GM21447 (cell line): ENCODE results near the gene PIK3C3.
A peak's percentile ranks its signal among the peaks of the same experiment; 100 is the strongest.
"Not testable (repeated sequence)": the region's sequence is repeated elsewhere in the genome, so short reads cannot be mapped to it uniquely, and the experiment has no call there.

ENCODE experiments used
- ATAC-seq: cut with Tn5 transposase; IDR thresholded peaks from one replicate; pipeline ENCODE4 v1.9.1; 2021; ENCODE audit not compliant: unreplicated experiment

PIK3C3 gene

DNA sequence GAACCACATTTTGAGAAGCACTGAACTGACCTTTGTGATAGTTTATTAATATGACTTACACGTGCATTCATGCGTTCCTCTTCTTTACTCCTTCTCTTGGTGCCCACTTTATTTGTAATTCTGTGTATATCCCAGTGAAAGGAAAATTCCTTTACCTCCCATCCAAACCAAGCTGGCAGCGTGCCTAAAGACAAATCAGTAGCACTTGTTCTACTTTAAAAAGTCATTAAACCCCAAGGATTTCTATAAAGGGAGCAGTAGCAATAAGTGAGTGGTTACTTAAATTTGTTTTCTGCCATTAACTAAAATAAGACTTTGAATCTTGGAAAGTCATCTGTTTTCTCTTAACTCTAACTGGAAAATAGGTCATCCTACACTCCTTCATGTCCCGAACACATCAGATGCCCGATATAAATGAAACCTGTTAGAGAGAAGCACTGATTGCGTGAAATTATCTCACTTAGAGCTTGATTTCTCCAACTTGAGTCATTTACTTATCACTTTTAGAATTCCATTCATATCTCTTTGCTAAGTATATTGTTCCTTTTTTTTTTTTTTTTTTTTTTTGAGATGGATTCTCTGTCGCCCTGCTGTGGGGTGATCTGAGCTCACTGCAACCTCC lies 10.7 kb downstream of the PIK3C3 start:
- ATAC-seq, result no peak

GRCh38 chr18:41966943-41967342 lies 11.9 kb downstream of the PIK3C3 start:
- ATAC-seq, result no peak

- no peak for ATAC-seq
Observed at GRCh38 chr18:41967680-41968079, 12.6 kb downstream of the PIK3C3 start.

- no peak for ATAC-seq
Observed at GRCh38 chr18:41969881-41970280, 14.8 kb downstream of the PIK3C3 start.

DNA sequence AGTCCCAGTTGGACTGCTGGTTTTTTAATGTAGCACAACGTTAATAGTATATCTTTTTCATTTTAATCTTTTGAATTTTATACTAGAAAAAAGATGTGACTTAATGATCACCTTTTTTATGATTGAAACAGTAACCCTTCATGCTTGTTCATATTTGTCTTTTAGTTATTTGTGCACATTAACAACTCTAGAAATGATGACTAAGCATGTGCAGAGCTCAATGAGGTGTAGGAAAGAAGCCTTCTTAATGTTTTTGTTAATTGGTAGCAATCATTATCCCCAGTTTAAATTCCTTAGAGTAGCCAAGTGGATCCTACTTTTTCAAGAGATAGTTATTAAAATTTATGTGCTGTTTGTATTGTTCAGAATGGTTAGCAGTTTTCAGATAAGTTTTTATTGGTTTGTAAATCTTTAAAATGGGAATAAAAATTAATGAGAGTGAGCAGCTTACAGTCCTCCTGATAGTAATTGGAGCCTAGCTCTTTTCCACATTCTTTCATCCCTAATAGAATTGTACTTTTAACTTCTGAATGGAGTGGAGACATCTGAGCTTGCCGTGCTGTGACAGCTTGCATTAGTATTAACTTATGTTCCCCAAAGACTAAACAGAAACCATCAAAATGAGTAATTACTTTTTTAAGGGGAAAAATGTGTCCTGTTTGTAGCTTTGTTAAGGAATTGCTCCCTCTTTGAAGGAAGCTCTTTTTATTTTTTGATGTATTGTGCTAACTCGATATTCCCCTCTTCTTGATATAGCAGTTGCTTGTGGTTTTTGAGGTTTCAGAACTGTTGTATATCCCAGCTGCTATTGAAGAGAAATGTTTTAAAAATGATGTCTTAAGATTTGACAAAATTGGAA lies 17.3 kb downstream of the PIK3C3 start:
- ATAC-seq, result no peak

DNA sequence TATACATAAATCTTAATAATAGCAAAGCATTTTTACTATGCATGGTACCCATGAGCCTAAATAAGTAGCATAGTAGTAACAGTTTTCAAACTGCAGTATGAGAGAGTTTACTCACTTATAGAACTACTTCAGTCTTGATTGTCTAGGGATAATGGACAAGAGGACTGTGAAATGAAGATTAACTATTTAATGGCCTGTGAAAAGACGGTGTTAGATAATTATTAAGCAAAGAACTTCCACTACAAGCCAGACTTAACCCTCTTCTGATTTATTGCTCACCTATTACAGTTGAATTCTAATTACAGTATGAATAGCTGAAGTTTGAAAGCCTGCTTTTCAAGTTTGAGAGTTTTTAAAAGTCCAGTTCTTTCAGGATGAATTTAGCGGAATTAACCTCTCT lies 18.9 kb downstream of the PIK3C3 start:
- ATAC-seq, result peak; percentile 38

- ATAC-seq, result no peak
Observed at GRCh38 chr18:41974796-41975201, 19.8 kb downstream of the PIK3C3 start.

DNA sequence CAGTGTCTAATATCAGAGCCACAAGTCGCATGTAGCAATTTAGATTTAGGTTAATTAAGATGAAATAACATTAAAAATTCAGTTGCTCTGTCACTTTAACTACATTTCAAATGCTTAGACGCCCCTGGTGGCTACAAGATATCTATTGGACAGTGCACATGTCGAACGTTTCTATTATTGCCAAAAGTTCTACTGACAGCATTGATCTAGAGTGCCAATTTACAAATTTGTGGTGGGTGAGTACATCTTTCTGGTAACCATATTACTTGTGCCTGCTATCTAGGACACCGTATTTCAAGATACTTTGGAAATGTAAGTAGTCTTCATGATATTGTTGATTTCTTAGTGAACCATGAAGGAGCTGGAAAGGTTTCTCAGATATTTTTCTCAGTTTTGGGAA lies 20.2 kb downstream of the PIK3C3 start:
- no peak for ATAC-seq

DNA sequence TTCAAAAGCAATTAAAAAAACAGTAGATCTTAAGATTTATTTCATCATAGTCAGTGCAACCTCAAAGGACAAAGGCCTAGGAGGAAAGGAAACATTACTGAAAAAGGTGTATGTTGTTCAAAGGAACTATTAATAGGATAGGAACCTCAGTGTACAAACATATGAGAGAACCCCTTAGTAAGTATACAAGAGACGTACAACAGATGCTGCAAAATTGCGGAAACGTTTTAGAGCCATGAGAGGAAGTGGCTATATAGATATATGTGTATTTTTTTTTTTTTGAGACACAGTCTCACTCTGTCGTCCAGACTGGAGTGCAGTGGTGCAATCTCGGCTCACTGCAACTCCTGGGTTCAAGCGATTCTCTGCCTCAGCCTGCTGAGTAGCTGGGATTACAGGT lies 22.2 kb downstream of the PIK3C3 start:
- ATAC-seq, result no peak

DNA sequence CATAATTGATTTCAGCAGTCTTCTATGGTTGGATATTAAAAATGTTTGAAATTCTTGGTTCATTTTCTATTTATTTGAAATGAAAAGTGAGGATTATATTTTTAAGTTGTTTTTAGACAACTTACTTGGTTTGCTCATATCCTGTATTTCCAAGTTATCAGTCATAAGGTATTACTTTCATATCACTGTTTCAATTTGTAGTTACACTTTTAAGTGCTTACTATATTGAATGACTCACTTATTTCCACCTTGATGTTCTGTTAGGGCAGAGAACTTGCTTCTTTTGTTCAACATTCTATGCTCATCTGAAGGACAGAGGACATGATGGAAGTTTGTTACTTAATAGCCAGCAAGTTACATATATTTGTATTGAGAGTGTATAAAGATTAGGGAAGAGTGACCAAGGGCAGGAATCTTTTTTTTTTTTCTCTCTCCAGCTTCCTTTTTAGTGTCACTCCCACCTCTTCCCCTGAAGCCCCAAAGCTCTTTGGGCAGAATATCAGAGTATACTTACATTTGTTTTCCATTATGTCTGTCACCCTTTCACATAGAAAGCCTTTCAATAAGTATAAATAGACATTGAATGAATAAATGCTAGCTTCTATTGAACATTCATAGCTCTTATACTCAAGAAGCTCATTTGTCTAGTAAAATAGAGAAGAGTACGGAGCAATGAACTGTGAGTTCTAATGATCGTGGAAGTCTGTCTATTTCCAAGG lies 28.1 kb downstream of the PIK3C3 start:
- peak; percentile 97 for ATAC-seq

DNA sequence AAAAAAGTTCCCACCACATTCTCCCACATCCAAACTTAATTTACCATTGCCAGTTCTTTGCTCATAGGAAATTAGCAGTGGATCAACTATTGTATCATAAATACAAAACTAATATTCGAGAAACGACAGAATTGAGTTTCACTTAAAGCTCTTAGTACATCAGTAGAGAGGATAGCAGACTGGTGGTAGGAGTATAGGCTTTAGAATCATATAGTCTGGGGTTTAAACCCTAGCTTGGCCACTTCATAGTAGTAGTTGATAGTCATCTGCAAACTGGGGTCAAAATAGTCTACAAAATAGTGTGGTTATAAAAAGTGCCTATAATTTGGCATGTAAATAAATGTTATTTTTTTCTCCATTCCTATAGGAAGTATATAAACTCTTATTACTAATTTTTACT lies 30.9 kb downstream of the PIK3C3 start:
- no peak for ATAC-seq

DNA sequence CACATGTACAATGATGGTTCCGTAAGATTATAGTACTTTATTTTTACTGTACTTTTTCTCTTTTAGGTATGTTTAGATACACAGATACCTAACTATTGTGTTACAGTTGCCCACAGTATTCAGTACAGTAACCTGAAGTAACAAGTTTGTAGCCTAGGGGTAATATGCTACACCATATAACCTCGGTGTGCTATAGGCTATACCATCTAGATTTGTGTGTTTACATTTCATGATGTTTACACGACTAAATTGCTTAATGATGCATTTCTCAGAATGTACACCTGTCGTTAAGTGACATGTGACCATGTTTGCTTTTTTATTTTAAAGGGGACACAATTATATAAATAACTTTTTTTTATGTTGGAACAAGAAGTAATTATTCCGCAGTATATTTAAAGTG lies 34.5 kb downstream of the PIK3C3 start:
- no peak for ATAC-seq

GRCh38 chr18:41992066-41992465 lies 37.0 kb downstream of the PIK3C3 start:
- peak; percentile 65 for ATAC-seq

DNA sequence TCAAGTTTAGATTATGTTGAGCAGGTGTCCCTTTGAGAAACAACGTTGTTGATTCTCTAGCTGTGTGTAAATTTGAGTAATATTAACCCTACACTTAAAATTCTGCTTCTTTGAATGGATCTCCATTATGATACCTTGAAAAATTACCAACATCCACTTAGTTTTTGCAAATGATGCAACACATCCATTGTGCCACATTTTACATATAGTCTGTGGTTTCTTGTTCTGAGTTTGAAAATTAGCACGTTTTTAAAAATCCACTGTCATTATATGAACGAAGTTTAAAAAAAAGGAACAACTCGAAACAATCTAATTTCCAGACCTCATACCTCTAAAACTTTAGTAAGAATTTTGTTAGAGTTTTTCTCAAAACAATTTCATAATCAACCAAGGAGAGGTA lies 37.7 kb downstream of the PIK3C3 start:
- no peak for ATAC-seq

DNA sequence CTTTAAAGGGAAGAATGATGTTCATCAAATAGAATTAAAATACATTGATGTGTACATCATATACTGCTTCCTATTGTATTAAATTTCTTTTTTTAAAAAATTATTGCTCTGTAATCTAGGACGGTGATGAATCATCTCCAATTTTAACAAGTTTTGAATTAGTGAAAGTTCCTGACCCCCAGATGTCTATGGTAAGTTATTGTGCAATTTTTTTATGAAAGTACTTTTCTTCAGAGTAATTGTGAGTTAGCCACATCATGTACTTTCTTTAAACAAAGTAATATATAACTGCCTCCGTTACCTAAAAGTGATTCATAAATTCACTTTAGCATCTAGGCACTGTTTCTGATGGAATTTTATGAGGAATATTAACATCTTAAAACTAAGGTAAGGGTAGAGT lies 38.1 kb downstream of the PIK3C3 start:
- no peak for ATAC-seq

DNA sequence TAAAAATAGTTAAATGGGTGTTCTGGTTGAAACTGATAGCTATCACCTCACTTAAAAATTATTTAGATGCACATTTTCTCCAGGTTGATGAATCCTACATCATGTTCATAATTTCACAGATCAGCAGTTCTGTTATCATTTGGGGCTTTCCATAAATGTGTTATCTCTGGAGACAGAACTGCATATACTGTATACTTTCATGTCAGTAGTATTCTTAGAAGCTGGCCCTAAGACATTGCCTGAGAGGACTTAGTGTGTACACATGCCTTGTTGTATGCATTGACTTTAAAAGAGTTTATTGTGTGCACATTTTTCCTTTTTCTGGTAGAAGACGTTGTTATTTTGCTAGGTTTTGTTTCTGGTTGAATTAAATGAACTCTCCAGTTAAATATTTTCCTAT lies 41.0 kb downstream of the PIK3C3 start:
- ATAC-seq, result no peak

DNA sequence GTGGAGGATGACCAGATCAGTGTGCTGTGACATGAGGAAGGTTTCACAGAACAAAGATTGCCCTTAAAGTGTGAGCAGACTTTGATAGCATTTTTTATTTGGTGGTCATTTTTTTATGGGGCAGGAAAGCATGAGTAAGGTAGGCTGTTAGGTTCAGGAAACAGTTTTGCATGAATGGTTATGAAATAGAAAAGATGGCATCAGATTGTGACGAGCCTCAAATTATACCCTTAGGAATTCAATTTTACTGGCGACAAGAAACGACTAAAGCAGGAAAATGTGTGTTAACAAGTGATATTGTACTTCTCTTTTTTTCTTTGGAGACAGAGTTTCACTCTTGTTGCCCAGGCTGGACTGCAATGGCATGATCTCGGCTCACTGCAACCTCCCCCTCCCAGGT lies 44.7 kb downstream of the PIK3C3 start:
- ATAC-seq, result no peak

GRCh38 chr18:42001801-42002200 lies 46.8 kb downstream of the PIK3C3 start:
- no peak for ATAC-seq

DNA sequence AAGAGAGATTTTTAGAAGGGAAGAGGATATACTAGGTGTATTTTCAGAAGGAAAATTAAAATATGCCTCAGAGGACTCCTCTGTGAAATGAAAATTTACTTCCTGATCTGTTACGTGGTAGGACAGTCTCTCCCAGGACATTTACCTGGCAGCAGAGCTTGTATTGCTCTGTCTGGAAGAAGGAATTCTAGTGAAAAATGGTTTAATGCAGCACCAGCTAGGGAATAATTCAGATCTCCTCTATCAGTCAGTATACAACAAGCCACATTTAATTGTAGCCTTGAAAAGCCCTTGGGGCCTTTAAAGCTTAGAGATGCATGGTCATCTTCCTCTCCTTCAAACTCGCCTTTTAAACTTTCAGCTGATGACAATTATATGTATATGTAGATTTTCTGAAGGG lies 49.6 kb downstream of the PIK3C3 start:
- ATAC-seq, result no peak

DNA sequence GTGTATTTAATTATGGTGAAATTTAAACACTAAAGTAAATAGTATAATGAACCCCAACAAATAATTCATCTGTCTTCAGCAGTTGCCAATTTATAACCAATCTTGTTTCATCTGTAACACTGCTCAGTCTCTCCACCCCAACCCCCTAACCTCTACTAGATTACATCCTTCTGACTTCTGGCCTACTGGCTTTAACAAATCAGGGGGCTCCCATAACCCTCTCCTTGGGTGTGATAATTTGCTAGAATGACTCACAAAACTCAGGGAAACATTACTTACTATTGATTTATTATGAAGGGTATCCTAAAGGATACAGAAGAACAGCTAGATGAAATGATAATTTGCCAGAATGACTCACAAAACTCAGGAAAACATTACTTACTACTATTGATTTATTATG lies 50.7 kb downstream of the PIK3C3 start:
- no peak for ATAC-seq

DNA sequence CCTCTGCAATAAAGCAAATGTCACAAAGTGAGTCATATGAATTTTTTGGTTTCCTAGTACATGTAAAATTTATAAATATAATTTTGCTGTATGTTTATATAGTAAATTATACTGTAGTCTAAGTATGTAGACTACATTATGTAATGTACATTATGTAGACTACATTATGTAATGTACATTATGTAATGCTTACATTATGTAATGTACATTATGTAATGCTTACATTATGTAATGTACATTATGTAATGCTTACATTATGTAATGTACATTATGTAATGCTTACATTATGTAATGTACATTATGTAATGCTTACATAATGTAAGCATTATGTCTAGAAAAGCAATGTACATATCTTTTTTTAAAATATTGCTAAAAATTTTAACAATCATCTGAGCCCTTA lies 54.4 kb downstream of the PIK3C3 start:
- ATAC-seq, result not testable (repeated sequence)

- peak; percentile 99 for ATAC-seq
Observed at GRCh38 chr18:42011053-42011452, 56.0 kb downstream of the PIK3C3 start.
